Camera-type eye (tissue), 1 donor: Measurements from ENCODE around the gene ATAD1. TPM values are rescaled to one million over a fixed set of nuclear protein-coding genes. Genes with fewer than 3 reads are reported as not detected.

ENCODE experiments used
- total RNA-seq: library from RNA; depleted of rRNA; stranded (reverse); fragments of >200 nt; gene quantifications from one replicate; pipeline ENCODE4 v1.2.3, GENCODE V29; 2014

Gene ATAD1
- total RNA-seq: 69.4 TPM

GRCh38 chr10:87817609-87818504, at the start of gene ATAD1:
Gene ATAD1 (minus strand): TSS chr10:87818226. CDS start chr10:87814599, 3,627 bp downstream.

GRCh38 chr10:87863053-87863943, 45.3 kb upstream of the ATAD1 start, which contains the start of the genes KLLN and PTEN:
Gene KLLN (minus strand): TSS chr10:87863533. CDS start chr10:87862487, 1,046 bp downstream.
Gene PTEN (plus strand): TSS chr10:87863625. CDS start chr10:87864470, 845 bp downstream.

Other genes with a start within 250 kb of the ATAD1 start
- gene PAPSS2, start 158.3 kb downstream of the ATAD1 start, total RNA-seq: 15.2 TPM
- gene KLLN, start 45.3 kb upstream of the ATAD1 start, total RNA-seq: 0.55 TPM
- gene PTEN, start 45.4 kb upstream of the ATAD1 start, total RNA-seq: 218 TPM